GM06990 (cell line): ENCODE measurements around the gene B4GALNT4.

Experiments
- DNase-seq: peaks from one replicate; pipeline ENCODE4 v3.0.0-alpha.2; 2011; ENCODE audit not compliant: insufficient read length; ENCODE audit errors: extremely low read depth
- H3K27me3 ChIP-seq: replicated peaks from 2 replicates; pipeline ENCODE4 v1.6.0; 2011; ENCODE audit warnings: low read length; ENCODE audit not compliant: control insufficient read depth, insufficient read depth
- H3K36me3 ChIP-seq: 2 replicates; pipeline ENCODE4 v1.5.1; 2011; ENCODE audit warnings: low read length; ENCODE audit not compliant: control insufficient read depth, insufficient read depth
- H3K4me3 ChIP-seq: replicated peaks from 2 replicates; pipeline ENCODE4 v1.5.1; 2011; ENCODE audit warnings: low read depth, mild to moderate bottlenecking, control low read depth, low read length
- CTCF ChIP-seq: IDR thresholded peaks from 2 replicates; pipeline ENCODE4 v1.5.1; 2011; ENCODE audit warnings: low read length, control low read depth, mild to moderate bottlenecking, inconsistent platforms; ENCODE audit not compliant: insufficient read depth, poor library complexity, severe bottlenecking

Gene B4GALNT4

GRCh38 chr11:350723-351255 lies 18.5 kb upstream of the B4GALNT4 start:
- Histone ChIP-seq H3K27me3 (no peaks in the 10 kb centered on the region), H3K36me3 (no peaks in the 10 kb centered on the region), H3K4me3 (no peak overlapping the region)
- no peak for TF ChIP-seq CTCF
- peak; percentile 50 for DNase-seq

GRCh38 chr11:351411-351810 lies 17.9 kb upstream of the B4GALNT4 start:
- TF ChIP-seq CTCF = no peak
- no peaks in the 10 kb centered on the region for H3K27me3 ChIP-seq
- no peak overlapping the region for H3K4me3 ChIP-seq
- no peak for DNase-seq
- no peaks in the 10 kb centered on the region for H3K36me3 ChIP-seq

- no peak for DNase-seq
- Histone ChIP-seq H3K36me3 (no peaks in the 10 kb centered on the region), H3K4me3 (no peak overlapping the region), H3K27me3 (no peaks in the 10 kb centered on the region)
- TF ChIP-seq CTCF = no peak
Observed at GRCh38 chr11:352456-353031, 16.8 kb upstream of the B4GALNT4 start.

GRCh38 chr11:353179-353873 lies 16.0 kb upstream of the B4GALNT4 start:
- H3K4me3 ChIP-seq = no peak overlapping the region
- no peaks in the 10 kb centered on the region for H3K27me3 ChIP-seq
- no peaks in the 10 kb centered on the region for H3K36me3 ChIP-seq
- no peak for TF ChIP-seq CTCF
- DNase-seq = no peak

- Histone ChIP-seq H3K36me3 (no peaks in the 10 kb centered on the region), H3K4me3 (peak overlapping the region; percentile 59), H3K27me3 (no peaks in the 10 kb centered on the region)
- no peak for TF ChIP-seq CTCF
- DNase-seq = peak; percentile 92
Observed at GRCh38 chr11:355581-356458, 13.5 kb upstream of the B4GALNT4 start.
